ENCODE results near the gene BRSK1. TPM values are rescaled to one million over a fixed set of nuclear protein-coding genes. Genes with fewer than 3 reads are reported as not detected.

The BRSK1 gene
- total and polyA plus RNA-seq, 2 donors (not counting 1 experiment from before 2014, with no cell fraction given): 5.1 TPM

GRCh38 chr19:55242517-55242916, 41.3 kb upstream of the BRSK1 start:
- DNase-seq (ENCODE audit: low read depth in 2 of 2): no peak
- H3K79me2 ChIP-seq (ENCODE audit: control insufficient read depth, insufficient read depth, low read length): peaks cover 10% of the 10 kb centered on the region
- H3K27ac ChIP-seq (ENCODE audit: insufficient read depth, low read length): no peak overlapping the region
- no peak overlapping the region for H3K9ac ChIP-seq (ENCODE audit: insufficient read depth, low read length)
- H4K20me1 ChIP-seq (ENCODE audit: control insufficient read depth, extremely low read depth, insufficient read depth, low read length): no peaks in the 10 kb centered on the region
- H3K27me3 ChIP-seq (ENCODE audit: control insufficient read depth, insufficient read depth, low read length): no peaks in the 10 kb centered on the region
- H3K4me2 ChIP-seq (ENCODE audit: extremely low read depth, insufficient read depth, low read length): no peak overlapping the region
- H3K9me3 ChIP-seq (ENCODE audit: control insufficient read depth, insufficient read depth, low read depth, low read length): no peaks in the 10 kb centered on the region
- no peaks in the 10 kb centered on the region for H3K4me1 ChIP-seq (ENCODE audit: control insufficient read depth, extremely low read depth, insufficient read depth, low read length)
- TF ChIP-seq CTCF (conservative IDR thresholded peaks at IDR 0.05 in 1 of 2, IDR thresholded peaks at IDR 0.05 in 1 of 2; ENCODE audit: low read depth in 1 of 2, low read length in 2 of 2) (no peak), EZH2 (IDR thresholded peaks at IDR 0.05; ENCODE audit: low read length, missing control alignments) (no peak)
- no peak overlapping the region for H3K4me3 ChIP-seq (replicated peaks in 1 of 4; ENCODE audit: control extremely low read depth in 1 of 4, insufficient read depth in 1 of 4, low read depth in 3 of 4, low read length in 4 of 4)
- no peak overlapping the region for H2AFZ ChIP-seq (ENCODE audit: low read length)
- H3K36me3 ChIP-seq (ENCODE audit: control insufficient read depth, insufficient read depth, low read length): peaks cover 39% of the 10 kb centered on the region

GRCh38 chr19:55244004-55244680, 39.7 kb upstream of the BRSK1 start:
- Histone ChIP-seq H3K9me3 (ENCODE audit: control insufficient read depth, insufficient read depth, low read depth, low read length) (no peaks in the 10 kb centered on the region), H2AFZ (ENCODE audit: low read length) (no peak overlapping the region), H3K9ac (ENCODE audit: insufficient read depth, low read length) (no peak overlapping the region), H3K4me1 (ENCODE audit: control insufficient read depth, extremely low read depth, insufficient read depth, low read length) (no peaks in the 10 kb centered on the region), H3K4me2 (ENCODE audit: extremely low read depth, insufficient read depth, low read length) (no peak overlapping the region), H3K4me3 (replicated peaks in 1 of 4; ENCODE audit: control extremely low read depth in 1 of 4, insufficient read depth in 1 of 4, low read depth in 3 of 4, low read length in 4 of 4) (no peak overlapping the region), H3K27me3 (ENCODE audit: control insufficient read depth, insufficient read depth, low read length) (no peaks in the 10 kb centered on the region), H3K27ac (ENCODE audit: insufficient read depth, low read length) (no peak overlapping the region), H4K20me1 (ENCODE audit: control insufficient read depth, extremely low read depth, insufficient read depth, low read length) (peaks cover 3% of the 10 kb centered on the region), H3K36me3 (ENCODE audit: control insufficient read depth, insufficient read depth, low read length) (peaks cover 33% of the 10 kb centered on the region), H3K79me2 (ENCODE audit: control insufficient read depth, insufficient read depth, low read length) (peaks cover 24% of the 10 kb centered on the region)
- DNase-seq (ENCODE audit: low read depth in 2 of 2): no peak
- TF ChIP-seq CTCF (conservative IDR thresholded peaks at IDR 0.05 in 1 of 2, IDR thresholded peaks at IDR 0.05 in 1 of 2; ENCODE audit: low read depth in 1 of 2, low read length in 2 of 2): no peak
- no peak for TF ChIP-seq EZH2 (IDR thresholded peaks at IDR 0.05; ENCODE audit: low read length, missing control alignments)

GRCh38 chr19:55245236-55245904, 38.4 kb upstream of the BRSK1 start:
- H3K27ac ChIP-seq (ENCODE audit: insufficient read depth, low read length): no peak overlapping the region
- no peaks in the 10 kb centered on the region for H3K4me1 ChIP-seq (ENCODE audit: control insufficient read depth, extremely low read depth, insufficient read depth, low read length)
- no peak for DNase-seq (ENCODE audit: low read depth in 2 of 2)
- H4K20me1 ChIP-seq (ENCODE audit: control insufficient read depth, extremely low read depth, insufficient read depth, low read length): peaks cover 3% of the 10 kb centered on the region
- H3K79me2 ChIP-seq (ENCODE audit: control insufficient read depth, insufficient read depth, low read length): peaks cover 36% of the 10 kb centered on the region
- H3K4me3 ChIP-seq (replicated peaks in 1 of 4; ENCODE audit: control extremely low read depth in 1 of 4, insufficient read depth in 1 of 4, low read depth in 3 of 4, low read length in 4 of 4): no peak overlapping the region
- H3K27me3 ChIP-seq (ENCODE audit: control insufficient read depth, insufficient read depth, low read length): no peaks in the 10 kb centered on the region
- H2AFZ ChIP-seq (ENCODE audit: low read length): no peak overlapping the region
- TF ChIP-seq CTCF (conservative IDR thresholded peaks at IDR 0.05 in 1 of 2, IDR thresholded peaks at IDR 0.05 in 1 of 2; ENCODE audit: low read depth in 1 of 2, low read length in 2 of 2): no peak
- TF ChIP-seq EZH2 (IDR thresholded peaks at IDR 0.05; ENCODE audit: low read length, missing control alignments): no peak
- H3K36me3 ChIP-seq (ENCODE audit: control insufficient read depth, insufficient read depth, low read length): peaks cover 22% of the 10 kb centered on the region
- H3K9me3 ChIP-seq (ENCODE audit: control insufficient read depth, insufficient read depth, low read depth, low read length): no peaks in the 10 kb centered on the region
- H3K4me2 ChIP-seq (ENCODE audit: extremely low read depth, insufficient read depth, low read length): no peak overlapping the region
- no peak overlapping the region for H3K9ac ChIP-seq (ENCODE audit: insufficient read depth, low read length)

Data from fibroblast of lung (primary cell).